NCI-H345 (cell line): Measurements from ENCODE around the gene C1orf210.

Source experiments
- DNase-seq: peaks from one replicate; lab custom pipeline; 2025; lab: John Stamatoyannopoulos, UW

The C1orf210 gene

DNA sequence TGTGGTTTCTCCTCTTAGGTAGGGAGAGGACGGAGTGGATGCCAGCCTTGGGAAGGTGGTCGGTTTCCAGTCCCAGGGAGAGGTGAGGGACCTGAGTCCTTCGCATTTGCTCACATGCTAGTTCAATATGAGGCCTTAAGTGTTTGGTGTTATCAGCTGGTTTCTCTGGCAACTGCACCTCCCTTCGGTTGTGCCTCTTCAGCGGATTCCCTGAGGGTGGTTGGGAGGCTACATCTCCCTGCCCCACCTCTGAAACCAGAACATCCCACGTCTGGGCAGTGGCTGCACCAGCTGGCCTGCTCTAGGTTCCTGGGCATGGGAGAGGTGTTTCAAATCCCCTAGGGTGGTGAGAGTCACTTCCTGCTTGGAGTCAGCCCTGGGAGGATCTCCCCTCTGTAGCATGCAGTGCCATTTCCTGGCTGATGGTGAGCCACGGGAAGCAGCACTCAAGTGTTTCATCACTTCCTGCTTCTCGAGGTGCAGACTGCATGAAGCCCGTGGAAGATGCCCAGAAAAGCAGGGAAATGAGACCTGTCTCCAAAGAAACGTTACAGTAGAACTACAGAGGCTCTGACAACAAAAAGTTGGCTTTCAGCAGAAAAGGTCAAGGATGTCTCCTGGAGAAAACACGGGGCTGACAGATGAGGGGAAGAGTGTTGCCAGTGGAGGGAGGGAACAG is 11.1 kb downstream of the C1orf210 start:
- DNase-seq, result no peak

DNA sequence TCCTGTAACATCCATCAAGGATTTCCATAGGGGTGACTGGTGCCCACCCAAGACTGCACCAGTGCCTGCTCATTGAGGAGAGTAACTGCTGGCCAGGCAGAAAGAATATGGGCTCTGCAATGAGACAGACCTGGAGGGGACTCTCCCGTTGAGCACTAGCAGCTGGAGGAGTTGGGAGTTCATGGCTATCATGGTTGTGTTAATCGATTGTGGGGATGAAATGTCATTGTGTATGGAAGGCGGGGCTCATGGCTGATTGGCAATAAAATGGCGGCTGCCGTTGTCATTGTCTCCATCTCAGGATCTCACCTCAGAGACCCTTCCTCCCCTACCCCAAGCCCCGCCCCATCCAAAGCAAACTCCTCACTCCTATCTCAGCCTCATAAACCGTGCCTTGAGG is 11.7 kb downstream of the C1orf210 start:
- no peak for DNase-seq

DNA sequence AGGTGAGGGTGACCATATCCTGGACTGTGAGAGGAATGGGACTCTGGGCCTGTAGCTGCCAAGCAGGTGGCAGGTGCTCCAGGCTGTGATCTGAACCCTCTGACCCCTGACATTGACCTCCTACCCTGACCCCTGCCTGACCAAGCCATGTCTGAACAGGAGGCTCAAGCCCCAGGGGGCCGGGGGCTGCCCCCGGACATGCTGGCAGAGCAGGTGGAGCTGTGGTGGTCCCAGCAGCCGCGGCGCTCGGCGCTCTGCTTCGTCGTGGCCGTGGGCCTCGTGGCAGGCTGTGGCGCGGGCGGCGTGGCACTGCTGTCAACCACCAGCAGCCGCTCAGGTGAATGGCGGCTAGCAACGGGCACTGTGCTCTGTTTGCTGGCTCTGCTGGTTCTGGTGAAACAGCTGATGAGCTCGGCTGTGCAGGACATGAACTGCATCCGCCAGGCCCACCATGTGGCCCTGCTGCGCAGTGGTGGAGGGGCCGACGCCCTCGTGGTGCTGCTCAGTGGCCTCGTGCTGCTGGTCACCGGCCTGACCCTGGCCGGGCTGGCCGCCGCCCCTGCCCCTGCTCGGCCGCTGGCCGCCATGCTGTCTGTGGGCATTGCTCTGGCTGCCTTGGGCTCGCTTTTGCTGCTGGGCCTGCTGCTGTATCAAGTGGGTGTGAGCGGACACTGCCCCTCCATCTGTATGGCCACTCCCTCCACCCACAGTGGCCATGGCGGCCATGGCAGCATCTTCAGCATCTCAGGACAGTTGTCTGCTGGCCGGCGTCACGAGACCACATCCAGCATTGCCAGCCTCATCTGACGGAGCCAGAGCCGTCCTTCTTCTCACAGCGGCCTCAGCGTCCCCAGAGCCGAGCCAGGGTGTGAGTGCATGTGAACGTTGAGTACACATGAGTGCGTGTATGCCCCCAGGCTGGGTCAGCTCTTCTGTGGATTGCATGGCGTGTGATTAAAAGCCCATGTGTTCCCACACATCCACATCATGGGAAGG is 12.5 kb downstream of the C1orf210 start:
- no peak for DNase-seq

DNA sequence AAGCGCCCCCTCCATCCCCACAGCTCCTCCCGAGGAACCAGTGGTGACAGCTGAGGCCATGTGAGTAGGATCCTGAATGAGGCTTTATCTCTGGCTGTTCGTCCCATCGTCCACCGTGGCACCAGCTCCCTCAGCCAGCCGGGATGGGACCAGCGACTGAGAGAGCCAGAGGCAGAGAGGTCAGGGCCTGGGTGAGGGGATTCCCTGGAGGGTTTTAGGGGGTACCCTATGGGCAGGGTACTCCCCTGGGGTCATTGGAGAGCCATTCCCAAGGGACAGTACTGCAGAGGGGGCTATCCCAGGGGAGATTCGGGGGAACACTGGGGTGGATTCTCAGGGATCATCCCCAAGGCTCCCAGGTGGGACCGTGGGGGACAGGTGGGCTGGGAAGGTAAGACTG is 13.2 kb downstream of the C1orf210 start:
- DNase-seq, result no peak

DNA sequence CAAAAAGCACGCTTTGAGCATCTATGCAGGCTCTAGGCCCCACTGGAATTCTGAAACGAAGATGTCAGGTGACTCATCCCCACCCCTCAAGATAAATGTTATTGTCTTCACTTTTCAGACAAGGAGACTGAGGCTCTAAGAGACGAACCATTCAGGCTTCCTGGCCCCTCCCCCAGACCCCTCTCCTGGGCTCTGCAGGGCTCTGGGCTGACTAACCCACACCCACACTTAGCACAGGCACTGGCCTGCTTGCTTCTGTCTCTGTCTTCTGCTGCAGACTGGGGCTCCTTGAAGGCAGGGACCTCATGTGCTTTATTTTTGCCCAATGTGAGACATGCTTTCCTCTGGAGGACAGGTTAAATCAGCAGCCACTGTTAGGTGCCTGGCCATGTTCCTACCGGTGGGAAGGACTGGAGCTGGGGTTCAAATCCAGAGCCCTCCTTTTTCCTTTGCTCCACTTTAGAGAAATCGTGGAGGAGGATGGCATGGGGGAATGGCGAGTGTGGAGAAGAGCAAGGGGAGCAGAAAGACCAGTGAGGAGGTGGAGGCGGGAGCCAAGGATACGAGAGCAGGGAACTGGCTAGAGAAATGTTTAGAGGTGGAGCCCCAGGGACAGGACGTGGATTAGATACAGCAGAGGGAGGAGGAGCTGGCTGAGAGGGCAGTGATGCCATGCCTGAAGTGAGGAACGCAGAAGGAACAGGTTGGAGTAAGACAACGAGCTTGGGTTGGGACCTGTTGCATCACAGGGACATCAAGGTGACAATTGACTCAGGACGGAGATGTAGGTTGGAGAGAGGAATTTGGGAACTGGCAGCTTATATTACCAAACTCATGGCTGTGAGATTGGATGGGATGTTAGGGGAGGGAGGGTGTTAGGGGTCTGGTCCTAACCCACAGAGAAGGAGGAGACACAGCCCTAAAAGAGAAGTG is 13.9 kb downstream of the C1orf210 start:
- DNase-seq, result no peak

DNA sequence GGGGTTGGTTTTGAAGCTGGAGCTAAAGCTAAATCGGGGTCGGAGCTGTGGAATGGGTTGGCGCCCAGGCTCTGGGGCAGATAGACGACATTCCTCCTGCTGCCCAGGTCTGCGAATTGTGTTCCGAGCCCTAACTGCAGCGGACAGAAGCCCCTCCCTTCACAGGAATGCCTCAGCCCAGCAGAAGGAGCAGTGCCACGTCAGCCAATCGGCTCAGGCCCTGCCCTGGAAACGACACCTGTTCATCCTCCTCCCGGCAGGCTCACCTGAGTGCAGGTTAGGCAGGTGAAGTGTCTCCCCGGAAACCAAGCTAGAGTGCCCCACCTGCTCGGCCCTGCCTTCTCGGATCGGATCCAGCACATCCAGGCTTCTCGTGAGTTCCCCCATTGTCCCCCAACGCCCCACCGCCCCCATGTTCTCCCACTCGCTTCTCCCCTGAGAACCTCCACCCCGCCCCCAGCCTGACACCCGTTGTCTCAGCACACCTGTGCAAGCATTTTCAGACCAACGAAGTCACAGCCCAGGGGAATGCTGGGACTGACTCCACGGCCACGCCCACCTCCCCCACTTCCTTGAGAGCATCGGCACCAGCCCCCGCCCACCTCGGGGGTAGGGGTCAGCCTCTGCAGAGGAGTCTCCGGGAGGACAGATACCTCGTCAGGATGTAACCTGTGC is 14.8 kb downstream of the C1orf210 start:
- peak; percentile 69 for DNase-seq

DNA sequence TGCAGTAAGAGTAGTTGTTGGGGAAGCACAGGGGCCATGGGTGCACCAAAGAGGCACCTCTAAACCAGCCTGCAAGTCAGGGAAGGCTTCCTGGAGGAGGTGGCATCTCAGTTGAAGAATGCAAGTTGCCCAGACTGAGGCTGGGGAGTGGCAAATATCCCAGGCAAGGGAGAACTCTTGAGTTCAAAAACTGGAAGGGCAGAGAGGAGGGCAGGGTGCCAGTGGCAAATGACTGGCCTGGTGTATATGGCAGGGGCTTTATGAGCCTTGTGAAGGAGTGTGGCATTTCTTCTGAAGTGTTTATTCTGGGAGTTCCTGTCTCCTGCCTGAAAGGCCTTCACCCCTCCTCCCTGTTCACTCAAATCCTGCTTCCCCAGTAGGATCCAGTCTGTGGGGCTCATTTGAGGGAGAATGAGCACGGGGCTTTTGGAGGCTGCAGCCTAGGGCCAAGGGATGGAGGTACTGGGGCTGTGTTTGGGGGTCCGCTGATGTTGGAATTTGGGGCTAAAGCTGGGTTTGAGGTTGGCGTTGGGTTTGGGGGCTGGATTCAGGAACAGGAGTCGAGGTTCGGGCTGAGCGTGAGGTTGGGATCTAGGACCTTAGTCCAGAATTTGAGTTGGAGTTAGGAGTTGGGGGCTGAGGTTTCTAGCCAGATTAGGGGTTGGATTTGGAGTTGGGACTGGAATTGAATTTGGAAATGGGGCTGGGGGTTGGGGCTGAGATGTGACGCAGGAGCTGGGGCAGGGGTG is 15.6 kb downstream of the C1orf210 start, which contains the start of gene TMEM125:
TSS of gene TMEM125 (plus strand) at position 357 of the 749 bp plus-strand sequence. CDS start 2,740 bp downstream, outside the sequence.
- DNase-seq, result no peak

DNA sequence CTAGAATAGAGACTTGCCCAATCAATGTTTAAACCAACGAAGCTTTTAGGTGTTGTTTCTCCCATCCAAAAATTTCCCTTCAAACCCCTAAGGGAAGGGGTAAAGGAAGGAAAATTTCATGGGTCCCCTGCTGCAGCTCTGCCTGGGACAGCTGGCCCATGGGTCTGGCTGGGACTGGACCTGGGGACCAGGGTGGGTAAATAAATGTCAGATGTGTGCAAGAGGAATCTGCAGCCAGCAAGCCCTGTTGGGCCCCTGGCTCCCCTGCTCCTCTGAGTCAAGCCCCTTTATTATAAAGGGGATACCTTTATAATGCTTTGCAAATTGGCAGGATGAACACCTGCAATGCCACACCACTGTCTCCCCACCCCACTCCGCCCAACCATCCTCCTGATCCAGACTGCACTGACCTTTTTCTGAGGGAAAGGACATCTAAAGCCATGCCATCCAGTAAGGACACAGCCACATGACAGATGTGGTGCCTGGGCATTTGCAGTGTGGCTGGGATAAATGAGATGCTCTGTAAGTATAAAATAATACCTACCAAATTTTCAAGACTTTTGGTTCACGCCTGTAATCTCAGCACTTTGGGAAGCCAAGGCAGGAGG is 17.5 kb downstream of the C1orf210 start:
- DNase-seq, result no peak

DNA sequence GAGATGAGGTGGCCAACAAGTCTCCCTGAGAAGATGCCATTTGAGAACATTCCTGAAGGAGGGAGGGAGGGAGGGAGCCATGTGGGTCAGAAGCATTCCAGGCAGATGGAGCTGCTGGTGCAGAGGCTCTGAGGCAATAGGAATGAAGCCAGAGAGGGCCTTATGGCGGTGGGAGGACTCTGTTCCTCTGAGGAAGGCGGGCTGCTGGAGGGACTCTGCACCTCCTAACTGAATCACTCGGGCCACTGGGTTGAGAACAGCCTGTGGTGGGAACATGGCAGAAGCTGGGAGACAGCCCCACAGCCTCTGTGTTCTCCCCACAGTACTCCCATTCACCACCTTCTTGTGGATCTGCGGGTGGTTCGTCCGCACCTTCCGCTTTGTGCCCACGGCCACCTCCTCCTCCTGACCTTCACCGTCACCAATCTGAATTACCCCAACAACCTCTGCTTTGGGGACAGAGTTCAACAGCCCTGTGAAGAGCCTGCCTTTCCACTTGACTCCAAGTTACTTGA is 18.0 kb downstream of the C1orf210 start:
- no peak for DNase-seq

DNA sequence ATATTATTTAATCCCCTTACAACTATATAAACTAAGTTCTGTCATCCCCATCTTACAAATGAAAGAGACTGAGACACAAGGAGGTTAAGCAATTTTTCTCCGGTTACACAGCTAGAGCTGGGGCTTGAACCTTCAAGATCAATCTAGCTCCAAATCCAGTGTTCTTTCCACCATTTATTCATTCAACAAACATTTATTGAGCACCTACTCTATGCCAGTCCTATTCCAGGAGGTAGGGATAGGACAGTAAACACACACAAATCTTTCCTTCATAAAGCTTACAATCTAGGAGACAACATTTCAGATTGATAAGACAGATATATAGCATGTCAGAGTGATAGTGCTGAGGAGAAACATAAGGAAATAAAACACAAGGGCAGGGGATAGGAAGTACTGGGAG is 18.5 kb downstream of the C1orf210 start:
- no peak for DNase-seq

DNA sequence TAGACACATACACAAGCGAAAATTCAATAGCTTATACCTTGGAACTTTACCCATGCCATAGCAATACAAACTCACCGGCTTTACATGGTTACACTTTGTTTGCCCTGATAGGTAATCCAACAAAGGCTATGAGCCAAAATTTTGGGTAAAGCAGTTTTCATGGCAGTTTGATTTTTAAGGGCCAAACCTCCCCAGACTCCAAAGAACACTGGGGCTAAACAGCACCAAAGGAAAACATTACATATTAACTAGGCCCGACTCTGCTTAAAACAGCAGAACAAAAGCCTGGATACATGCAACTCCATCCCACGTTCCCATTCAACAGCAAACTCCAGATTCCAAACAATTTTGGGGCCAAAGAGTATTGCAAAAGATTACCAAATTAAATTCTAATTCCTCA is 19.9 kb downstream of the C1orf210 start:
- no peak for DNase-seq

DNA sequence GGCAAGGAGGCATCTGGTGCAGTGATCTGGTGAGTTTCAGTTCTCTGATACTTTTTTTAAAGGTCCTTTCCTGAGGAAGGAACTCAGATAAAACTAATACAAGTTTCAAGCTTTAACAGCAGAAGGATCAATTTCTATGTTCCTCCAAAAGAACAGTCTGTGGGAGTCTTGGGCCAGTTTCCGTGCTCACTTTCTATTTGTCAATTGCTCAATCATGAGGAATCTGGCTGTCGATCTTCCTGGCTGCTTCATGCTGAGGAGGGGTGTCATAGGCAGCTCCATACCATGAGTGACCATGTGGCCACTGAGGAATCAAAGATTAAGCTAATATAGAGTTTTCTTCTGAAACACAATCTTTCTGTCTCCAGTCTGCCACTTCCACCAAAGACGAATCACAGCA is 27.0 kb downstream of the C1orf210 start:
- DNase-seq, result no peak

DNA sequence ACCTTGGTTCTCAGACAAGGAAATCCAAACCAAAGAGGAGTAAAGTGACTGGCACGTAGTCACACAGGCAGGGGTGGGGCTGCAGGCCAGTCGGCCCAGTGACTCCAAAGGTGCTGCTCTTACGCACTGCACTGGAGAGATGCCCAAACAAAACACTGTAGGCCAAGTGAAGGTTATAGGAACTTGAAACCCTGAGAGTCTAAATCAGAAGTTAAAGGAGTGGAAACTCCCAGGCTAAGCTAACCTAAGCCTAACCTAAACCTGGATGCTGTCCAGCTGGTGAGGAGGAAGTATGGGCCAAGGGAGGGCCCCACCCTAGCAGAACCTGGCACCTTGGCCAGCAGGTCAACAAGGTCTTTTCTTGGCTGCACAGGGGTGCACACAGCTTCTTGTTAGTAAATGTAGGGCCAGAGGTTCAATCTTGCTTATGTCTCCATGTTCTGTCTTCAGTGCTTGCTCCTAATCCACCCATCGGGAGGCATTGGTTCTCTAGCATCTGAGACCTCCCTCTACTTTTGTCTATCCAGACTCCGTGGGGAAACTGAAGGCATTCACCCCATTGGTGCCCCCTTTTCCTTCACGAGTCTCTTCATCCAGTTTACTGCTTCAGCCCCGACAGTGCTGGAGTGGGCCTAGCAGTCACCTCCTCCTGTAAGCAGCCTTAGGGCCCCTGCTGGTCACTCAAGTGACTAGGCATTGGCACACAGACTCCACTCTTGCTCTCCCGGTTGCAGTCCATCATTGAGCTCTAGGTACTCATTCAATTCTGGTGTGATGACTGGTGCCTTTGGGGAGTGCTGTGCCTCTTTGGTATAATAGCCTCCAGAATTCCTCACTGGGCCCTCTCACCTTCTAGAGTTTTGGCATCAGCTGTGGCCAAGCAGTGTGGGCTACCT is 28.5 kb downstream of the C1orf210 start:
- DNase-seq, result no peak

DNA sequence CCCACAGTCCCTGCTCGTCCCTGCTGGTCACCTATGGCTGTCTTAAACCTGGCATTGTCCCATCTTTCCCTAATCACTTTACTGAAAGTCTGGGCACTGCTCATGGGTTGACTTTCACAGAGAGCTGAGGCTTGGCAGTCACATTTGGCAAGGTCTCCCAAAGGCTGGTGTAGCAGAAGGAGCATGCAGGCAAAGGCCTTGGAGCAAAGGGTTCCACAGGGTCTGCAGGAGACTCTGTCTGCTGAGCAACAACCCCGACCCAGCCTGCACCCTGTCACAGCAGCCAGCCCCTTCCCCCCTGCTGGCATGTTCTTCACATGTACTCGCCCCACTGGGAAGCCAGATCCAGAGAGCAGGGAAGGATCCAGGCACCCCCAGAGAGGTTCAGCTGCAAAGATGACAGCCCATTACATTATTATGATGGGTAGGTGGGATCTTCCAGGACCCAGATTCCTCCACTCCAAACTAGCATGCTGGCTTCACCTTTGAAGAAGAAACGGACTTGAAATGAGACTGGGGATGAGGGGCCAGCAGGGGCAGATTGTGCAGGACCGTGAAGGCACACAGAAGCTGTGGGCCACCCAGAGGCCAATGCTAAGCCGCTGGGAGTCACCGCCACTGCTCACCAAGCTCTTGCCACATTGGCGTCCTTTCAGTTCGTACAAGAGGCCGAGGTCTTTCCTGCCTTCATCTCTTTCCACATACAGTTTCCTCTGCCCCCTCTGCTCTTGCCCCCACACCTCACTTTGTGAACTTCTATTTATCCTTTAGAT is 29.8 kb downstream of the C1orf210 start:
- DNase-seq, result no peak

DNA sequence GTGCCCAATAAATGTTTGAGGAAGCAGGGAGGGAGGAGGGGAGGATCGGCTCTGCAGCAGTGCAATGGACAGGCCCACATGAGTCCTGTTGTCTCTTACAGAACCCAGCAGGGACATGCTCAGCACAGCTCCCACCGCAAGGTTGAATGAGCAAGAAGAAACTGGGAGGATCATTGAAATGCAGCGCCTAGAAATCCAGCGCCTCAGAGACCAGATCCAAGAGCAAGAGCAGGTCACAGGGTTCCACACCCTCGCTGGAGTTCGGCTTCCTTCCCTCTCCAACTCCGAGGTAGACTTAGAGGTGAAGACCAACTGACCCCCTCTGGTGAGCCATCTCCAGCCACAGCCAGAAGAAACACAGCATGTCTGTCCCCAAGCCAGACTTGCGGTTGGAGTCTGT is 31.5 kb downstream of the C1orf210 start:
- no peak for DNase-seq

DNA sequence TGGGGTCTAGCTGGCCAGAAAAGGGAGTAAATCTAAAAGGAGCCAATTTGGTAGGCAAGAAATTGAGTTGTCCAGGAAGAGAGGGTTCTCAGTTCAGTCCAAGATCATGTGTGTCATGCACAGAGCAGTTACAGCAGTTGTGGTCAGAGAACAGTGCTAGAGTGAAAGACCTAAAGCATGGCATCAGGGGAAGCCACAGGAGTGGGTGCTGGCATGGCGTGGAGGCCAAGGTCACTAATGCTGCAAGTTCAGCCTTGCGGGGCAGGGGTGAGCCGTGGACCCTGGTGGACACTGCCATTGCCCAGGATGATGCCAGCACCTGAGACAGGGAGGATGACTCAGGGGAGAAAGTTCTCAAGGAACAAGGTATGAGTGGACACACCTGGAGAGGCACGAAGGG is 32.2 kb downstream of the C1orf210 start:
- DNase-seq, result no peak

DNA sequence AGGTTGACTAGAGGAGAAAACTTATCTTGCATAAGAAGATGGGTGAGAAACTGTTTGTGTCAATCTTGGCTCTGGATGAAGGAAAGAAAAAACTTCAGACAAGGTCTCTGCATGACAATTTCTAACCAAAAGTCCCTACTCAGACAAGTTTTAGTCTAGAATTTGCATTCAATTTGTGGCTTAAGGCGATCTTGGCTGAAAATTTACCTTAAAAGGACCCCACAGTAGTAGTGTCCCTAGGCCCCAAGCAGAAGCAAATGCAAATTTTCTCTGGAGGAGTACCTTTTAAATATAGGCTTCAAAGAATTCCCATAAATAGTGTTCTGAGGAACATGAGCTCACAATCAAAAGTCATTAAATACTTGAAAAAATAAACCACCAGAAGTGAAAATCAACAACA is 33.2 kb downstream of the C1orf210 start:
- no peak for DNase-seq

DNA sequence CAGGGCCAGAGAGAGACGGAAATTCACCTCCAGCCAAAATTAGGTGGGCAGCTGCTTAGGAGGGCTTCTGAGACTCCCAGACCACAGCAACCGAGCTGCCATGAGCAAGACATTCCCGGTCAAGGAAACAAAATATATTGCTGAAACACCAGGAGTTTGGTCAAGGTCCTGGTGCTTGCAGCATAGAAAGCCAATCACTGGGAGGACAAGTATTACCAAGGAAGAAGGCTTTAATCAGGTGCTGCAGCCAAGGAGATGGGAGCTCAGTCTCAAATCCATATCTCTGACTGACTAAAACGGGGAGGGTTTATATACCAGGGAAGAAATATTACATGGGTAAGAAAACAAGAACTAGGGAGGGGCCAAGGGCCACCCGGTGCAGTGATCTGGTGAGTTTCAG is 34.4 kb downstream of the C1orf210 start:
- no peak for DNase-seq
